ENCODE results near the gene PTPRN2. TPM values are rescaled to one million over a fixed set of nuclear protein-coding genes. Genes with fewer than 3 reads are reported as not detected.
"Not testable (repeated sequence)": the region's sequence is repeated elsewhere in the genome, so short reads cannot be mapped to it uniquely, and the experiment has no call there.

PTPRN2 gene
- polyA plus RNA-seq, 1 experiment, result 0.31 TPM

- Histone ChIP-seq H3K36me3 (ENCODE audit: control insufficient read depth, insufficient read depth, low read length) (no peaks in the 10 kb centered on the region), H3K27me3 (ENCODE audit: control insufficient read depth, insufficient read depth, low read length) (no peaks in the 10 kb centered on the region), H3K4me3 (ENCODE audit: low read depth, low read length) (no peak overlapping the region)
- DNase-seq (ENCODE audit: low read depth), result no peak
- POLR2A ChIA-PET, result no interaction called here
- TF ChIP-seq, protein P1, sequence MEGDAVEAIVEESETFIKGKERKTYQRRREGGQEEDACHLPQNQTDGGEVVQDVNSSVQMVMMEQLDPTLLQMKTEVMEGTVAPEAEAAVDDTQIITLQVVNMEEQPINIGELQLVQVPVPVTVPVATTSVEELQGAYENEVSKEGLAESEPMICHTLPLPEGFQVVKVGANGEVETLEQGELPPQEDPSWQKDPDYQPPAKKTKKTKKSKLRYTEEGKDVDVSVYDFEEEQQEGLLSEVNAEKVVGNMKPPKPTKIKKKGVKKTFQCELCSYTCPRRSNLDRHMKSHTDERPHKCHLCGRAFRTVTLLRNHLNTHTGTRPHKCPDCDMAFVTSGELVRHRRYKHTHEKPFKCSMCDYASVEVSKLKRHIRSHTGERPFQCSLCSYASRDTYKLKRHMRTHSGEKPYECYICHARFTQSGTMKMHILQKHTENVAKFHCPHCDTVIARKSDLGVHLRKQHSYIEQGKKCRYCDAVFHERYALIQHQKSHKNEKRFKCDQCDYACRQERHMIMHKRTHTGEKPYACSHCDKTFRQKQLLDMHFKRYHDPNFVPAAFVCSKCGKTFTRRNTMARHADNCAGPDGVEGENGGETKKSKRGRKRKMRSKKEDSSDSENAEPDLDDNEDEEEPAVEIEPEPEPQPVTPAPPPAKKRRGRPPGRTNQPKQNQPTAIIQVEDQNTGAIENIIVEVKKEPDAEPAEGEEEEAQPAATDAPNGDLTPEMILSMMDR (IDR thresholded peaks at IDR 0.05; ENCODE audit: insufficient read depth, low read depth, low read length), result no peak
- CTCF ChIA-PET, result no interaction called here
Measured at GRCh38 chr7:158256091-158256816, 331.4 kb downstream of the PTPRN2 start.

DNA sequence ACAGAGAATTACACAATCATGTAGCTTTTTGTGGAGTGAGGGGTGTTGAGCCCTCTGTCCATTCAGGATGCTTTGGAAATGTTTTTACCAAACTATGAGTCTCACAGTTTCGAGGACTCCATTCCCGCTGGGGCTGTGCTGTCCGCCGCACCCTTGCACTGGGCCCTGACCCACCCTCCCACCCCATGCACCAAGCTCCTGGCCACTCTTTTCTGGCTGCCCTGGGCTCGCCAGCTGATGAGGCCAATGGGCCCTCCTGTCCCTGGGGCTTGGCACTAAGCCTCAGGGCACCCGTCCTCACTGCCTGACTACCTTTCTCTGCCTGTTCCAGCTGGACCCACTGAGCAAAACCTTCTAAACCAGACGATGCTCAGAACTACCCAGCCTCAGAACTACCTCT is 332.1 kb downstream of the PTPRN2 start:
- Histone ChIP-seq H3K36me3 (ENCODE audit: control insufficient read depth, insufficient read depth, low read length) (no peaks in the 10 kb centered on the region), H3K4me3 (ENCODE audit: low read depth, low read length) (no peak overlapping the region), H3K27me3 (ENCODE audit: control insufficient read depth, insufficient read depth, low read length) (no peaks in the 10 kb centered on the region)
- CTCF ChIA-PET, result no interaction called here
- no peak for DNase-seq (ENCODE audit: low read depth)
- TF ChIP-seq, protein P1 (IDR thresholded peaks at IDR 0.05; ENCODE audit: insufficient read depth, low read depth, low read length), result no peak
- POLR2A ChIA-PET, result no interaction called here

DNA sequence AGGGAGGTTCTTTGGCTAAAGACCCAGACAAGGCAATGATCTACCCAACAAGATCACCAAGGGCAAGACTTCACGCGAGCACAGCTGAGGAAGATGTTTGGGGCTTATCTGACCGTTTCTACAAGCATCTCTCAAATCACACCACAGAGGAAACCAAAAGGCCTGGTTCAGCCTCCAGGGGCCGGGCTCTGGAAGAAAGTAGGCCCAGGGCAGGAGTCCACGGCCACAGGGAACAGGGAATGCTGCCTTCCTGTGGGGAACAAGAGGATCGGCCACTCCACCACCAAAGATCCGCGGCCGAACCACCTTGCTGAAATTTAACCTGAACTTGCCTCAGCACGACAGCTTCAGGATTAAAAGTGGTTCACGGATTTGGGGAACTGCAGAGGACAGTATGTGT is 332.5 kb downstream of the PTPRN2 start:
- TF ChIP-seq, protein P1 (IDR thresholded peaks at IDR 0.05; ENCODE audit: insufficient read depth, low read depth, low read length), result no peak
- Histone ChIP-seq H3K27me3 (ENCODE audit: control insufficient read depth, insufficient read depth, low read length) (no peaks in the 10 kb centered on the region), H3K36me3 (ENCODE audit: control insufficient read depth, insufficient read depth, low read length) (no peaks in the 10 kb centered on the region), H3K4me3 (ENCODE audit: low read depth, low read length) (no peak overlapping the region)
- POLR2A ChIA-PET, result no interaction called here
- CTCF ChIA-PET, result no interaction called here
- DNase-seq (ENCODE audit: low read depth), result no peak

DNA sequence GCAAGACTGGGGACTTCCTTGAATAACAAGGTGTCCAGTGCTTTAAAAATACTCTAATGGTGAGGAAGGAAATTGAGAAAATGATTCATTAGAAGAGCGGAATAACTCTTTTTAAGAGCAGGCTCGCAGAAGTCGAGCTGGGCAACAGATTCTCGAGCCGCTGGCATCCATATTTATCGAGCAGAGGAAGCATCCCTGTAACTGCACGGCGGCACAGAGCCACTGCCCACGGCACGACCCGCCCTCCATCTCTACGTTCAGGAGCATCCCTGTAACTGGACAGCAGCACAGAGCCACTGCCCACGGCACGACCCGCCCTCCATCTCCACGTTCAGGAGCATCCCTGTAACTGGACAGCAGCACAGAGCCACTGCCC is 334.0 kb downstream of the PTPRN2 start:
- H3K4me3 ChIP-seq (ENCODE audit: low read depth, low read length); CTCF ChIA-PET; DNase-seq (ENCODE audit: low read depth); POLR2A ChIA-PET; H3K36me3 ChIP-seq (ENCODE audit: control insufficient read depth, insufficient read depth, low read length); H3K27me3 ChIP-seq (ENCODE audit: control insufficient read depth, insufficient read depth, low read length): not testable (repeated sequence)

- no peak overlapping the region for H3K4me3 ChIP-seq (ENCODE audit: low read depth, low read length)
- no peak for DNase-seq (ENCODE audit: low read depth)
- POLR2A ChIA-PET, result no interaction called here
- TF ChIP-seq, protein P1 (IDR thresholded peaks at IDR 0.05; ENCODE audit: insufficient read depth, low read depth, low read length), result no peak
- CTCF ChIA-PET, result no interaction called here
- H3K27me3 ChIP-seq (ENCODE audit: control insufficient read depth, insufficient read depth, low read length), result no peaks in the 10 kb centered on the region
- no peaks in the 10 kb centered on the region for H3K36me3 ChIP-seq (ENCODE audit: control insufficient read depth, insufficient read depth, low read length)
Measured at GRCh38 chr7:158252837-158253669, 334.6 kb downstream of the PTPRN2 start.

All from BJ (cell line).